ENCODE data around the gene HSP90AB1.
A peak's percentile ranks its signal among the peaks of the same experiment; 100 is the strongest.

The HSP90AB1 gene

GRCh38 chr6:44235891-44236516 lies 10.9 kb upstream of the HSP90AB1 start:
- DNase-seq (ENCODE audit: low read depth in 2 of 2) = no peak

- peak in 1 of 2 donors; percentile 47 for DNase-seq (ENCODE audit: low read depth in 2 of 2)
Measured at GRCh38 chr6:44237021-44237812, 9.7 kb upstream of the HSP90AB1 start.

- DNase-seq (ENCODE audit: low read depth in 2 of 2) = peak; percentile 70 to 72
Measured at GRCh38 chr6:44237813-44238433, 9.0 kb upstream of the HSP90AB1 start.

- no peak for DNase-seq (ENCODE audit: low read depth in 2 of 2)
Measured at GRCh38 chr6:44238687-44239350, 8.1 kb upstream of the HSP90AB1 start.

GRCh38 chr6:44243345-44243744 lies 3.6 kb upstream of the HSP90AB1 start:
- DNase-seq (ENCODE audit: low read depth in 2 of 2) = no peak

- no peak for DNase-seq (ENCODE audit: low read depth in 2 of 2)
Measured at GRCh38 chr6:44245391-44245911, 1.4 kb upstream of the HSP90AB1 start.

- DNase-seq (ENCODE audit: low read depth in 2 of 2) = peak; percentile 77 to 89
Measured at GRCh38 chr6:44245912-44246662, 814 bp upstream of the HSP90AB1 start.

- peak; percentile 82 to 89 for DNase-seq (ENCODE audit: low read depth in 2 of 2)
Measured at GRCh38 chr6:44247338-44248302, 719 bp downstream of the HSP90AB1 start.

GRCh38 chr6:44248579-44248978 lies 1.7 kb downstream of the HSP90AB1 start:
- no peak for DNase-seq (ENCODE audit: low read depth in 2 of 2)

GRCh38 chr6:44249082-44249748 lies 2.3 kb downstream of the HSP90AB1 start:
- DNase-seq (ENCODE audit: low read depth in 2 of 2) = no peak

- no peak for DNase-seq (ENCODE audit: low read depth in 2 of 2)
Measured at GRCh38 chr6:44250067-44250717, 3.3 kb downstream of the HSP90AB1 start.

GRCh38 chr6:44250718-44251123 lies 3.8 kb downstream of the HSP90AB1 start:
- DNase-seq (ENCODE audit: low read depth in 2 of 2) = no peak

GRCh38 chr6:44251576-44252524 lies 4.9 kb downstream of the HSP90AB1 start:
- no peak for DNase-seq (ENCODE audit: low read depth in 2 of 2)

- DNase-seq (ENCODE audit: low read depth in 2 of 2) = no peak
Measured at GRCh38 chr6:44253307-44254101, 6.6 kb downstream of the HSP90AB1 start.

- DNase-seq (ENCODE audit: low read depth in 2 of 2) = no peak
Measured at GRCh38 chr6:44254191-44255104, 7.5 kb downstream of the HSP90AB1 start.

Measured in stimulated activated CD4-positive, alpha-beta T cell treated with anti-CD3 and anti-CD28 coated beads, Interleukin-1b, Interleukin-23, amount 100 ng/mL, for 4 hours (primary cell).